HG03342 (cell line): Measurements from ENCODE around the gene CILP.
"Not testable (repeated sequence)": the region's sequence is repeated elsewhere in the genome, so short reads cannot be mapped to it uniquely, and the experiment has no call there.

Experiments
- ATAC-seq: cut with Tn5 transposase; IDR thresholded peaks from one replicate; pipeline ENCODE4 v1.9.1; 2021; ENCODE audit warnings: mild to moderate bottlenecking, moderate library complexity; ENCODE audit not compliant: unreplicated experiment

The CILP gene

GRCh38 chr15:65210770-65211481 lies at the start of gene CILP:
Gene CILP, minus strand, starts transcription at chr15:65211473. Its CDS starts 1,718 bp downstream, at chr15:65209755.
- no peak for ATAC-seq

- no peak for ATAC-seq
Observed at GRCh38 chr15:65260968-65261367, 49.7 kb upstream of the CILP start.

- ATAC-seq, result no peak
Observed at GRCh38 chr15:65259367-65259797, 48.1 kb upstream of the CILP start.

GRCh38 chr15:65258375-65259262 lies 47.3 kb upstream of the CILP start:
- no peak for ATAC-seq

- ATAC-seq, result no peak
Observed at GRCh38 chr15:65255486-65256140, 44.3 kb upstream of the CILP start.

- no peak for ATAC-seq
Observed at GRCh38 chr15:65254758-65255157, 43.5 kb upstream of the CILP start.

GRCh38 chr15:65254356-65254755 lies 43.1 kb upstream of the CILP start:
- no peak for ATAC-seq

- peak; percentile 59 for ATAC-seq
Observed at GRCh38 chr15:65249641-65250040, 38.4 kb upstream of the CILP start.

GRCh38 chr15:65248511-65249255 lies 37.4 kb upstream of the CILP start:
- ATAC-seq, result no peak

GRCh38 chr15:65246939-65247338 lies 35.7 kb upstream of the CILP start:
- ATAC-seq, result no peak

- no peak for ATAC-seq
Observed at GRCh38 chr15:65246026-65246714, 34.9 kb upstream of the CILP start.

- no peak for ATAC-seq
Observed at GRCh38 chr15:65245096-65245856, 34.0 kb upstream of the CILP start.

GRCh38 chr15:65244638-65245037 lies 33.4 kb upstream of the CILP start:
- no peak for ATAC-seq

- ATAC-seq, result not testable (repeated sequence)
Observed at GRCh38 chr15:65236443-65236842, 25.2 kb upstream of the CILP start.

GRCh38 chr15:65233696-65234095 lies 22.4 kb upstream of the CILP start:
- ATAC-seq, result no peak

- ATAC-seq, result no peak
Observed at GRCh38 chr15:65232520-65232919, 21.2 kb upstream of the CILP start.

- ATAC-seq, result no peak
Observed at GRCh38 chr15:65231306-65231705, 20.0 kb upstream of the CILP start.

- ATAC-seq, result not testable (repeated sequence)
Observed at GRCh38 chr15:65226901-65227300, 15.6 kb upstream of the CILP start.

GRCh38 chr15:65226221-65226620 lies 14.9 kb upstream of the CILP start:
- no peak for ATAC-seq
